GM18951 (cell line): ENCODE data around the gene FANCM.
"Not testable (repeated sequence)": the region's sequence is repeated elsewhere in the genome, so short reads cannot be mapped to it uniquely, and the experiment has no call there.

Experiments
- POLR2A ChIP-seq: IDR thresholded peaks from 4 replicates; pipeline ENCODE4 v1.6.1; 2011; ENCODE audit warnings: mild to moderate bottlenecking; ENCODE audit not compliant: insufficient read length, insufficient read depth; ENCODE audit errors: extremely low read depth
- in situ Hi-C: fragments of 300-500 bp; cut with MboI; formaldehyde crosslinking; loops from one replicate; pipeline ENCODE4 v1.12.0; 2022; ENCODE audit warnings: low sequenced_read_pairs, mixed read lengths, inconsistent platforms; ENCODE audit not compliant: unreplicated experiment

FANCM gene

GRCh38 chr14:45128963-45129629, 6.6 kb upstream of the FANCM start:
- TF ChIP-seq POLR2A, result no peak
- in situ Hi-C loops, result no loop called here

GRCh38 chr14:45133683-45134050, 2.1 kb upstream of the FANCM start:
- TF ChIP-seq POLR2A, result no peak
- in situ Hi-C loops, result no loop called here

- in situ Hi-C loops, result no loop called here
- TF ChIP-seq POLR2A, result peak; percentile 95
Measured at GRCh38 chr14:45134051-45134958, 1.4 kb upstream of the FANCM start, which contains the start of gene FKBP3. Gene FKBP3, minus strand, starts transcription at chr14:45134481. Its CDS starts 25 bp downstream, at chr14:45134456.

GRCh38 chr14:45135156-45135555, 574 bp upstream of the FANCM start:
- in situ Hi-C loops, result no loop called here
- no peak for TF ChIP-seq POLR2A

GRCh38 chr14:45136399-45136798, 669 bp downstream of the FANCM start:
- in situ Hi-C loops, result no loop called here
- no peak for TF ChIP-seq POLR2A

GRCh38 chr14:45140661-45141187, 5.0 kb downstream of the FANCM start:
- in situ Hi-C loops, result no loop called here

GRCh38 chr14:45142083-45142482, 6.4 kb downstream of the FANCM start:
- in situ Hi-C loops, result not testable (repeated sequence)

More at GRCh38 chr14:45140661-45141187, 5.0 kb downstream of the FANCM start:
- TF ChIP-seq POLR2A, result no peak

- TF ChIP-seq POLR2A, result no peak
Measured at GRCh38 chr14:45144658-45145057, 8.9 kb downstream of the FANCM start.

GRCh38 chr14:45145214-45145613, 9.5 kb downstream of the FANCM start:
- no peak for TF ChIP-seq POLR2A
- in situ Hi-C loops, result no loop called here

More at GRCh38 chr14:45144658-45145057, 8.9 kb downstream of the FANCM start:
- in situ Hi-C loops, result no loop called here

- TF ChIP-seq POLR2A, result no peak
- in situ Hi-C loops, result no loop called here
Measured at GRCh38 chr14:45149602-45150001, 13.9 kb downstream of the FANCM start.

GRCh38 chr14:45150386-45150890, 14.7 kb downstream of the FANCM start:
- no peak for TF ChIP-seq POLR2A
- in situ Hi-C loops, result no loop called here

GRCh38 chr14:45156067-45156466, 20.3 kb downstream of the FANCM start:
- no peak for TF ChIP-seq POLR2A
- in situ Hi-C loops, result no loop called here

GRCh38 chr14:45169906-45170305, 34.2 kb downstream of the FANCM start:
- in situ Hi-C loops, result no loop called here
- TF ChIP-seq POLR2A, result no peak
